ENCODE measurements around the gene NUMB. TPM values are rescaled to one million over a fixed set of nuclear protein-coding genes. Genes with fewer than 3 reads are reported as not detected.

NUMB gene
- total and polyA plus RNA-seq, 4 donors = 21.2 to 45.8 (median 26.1) TPM

DNA sequence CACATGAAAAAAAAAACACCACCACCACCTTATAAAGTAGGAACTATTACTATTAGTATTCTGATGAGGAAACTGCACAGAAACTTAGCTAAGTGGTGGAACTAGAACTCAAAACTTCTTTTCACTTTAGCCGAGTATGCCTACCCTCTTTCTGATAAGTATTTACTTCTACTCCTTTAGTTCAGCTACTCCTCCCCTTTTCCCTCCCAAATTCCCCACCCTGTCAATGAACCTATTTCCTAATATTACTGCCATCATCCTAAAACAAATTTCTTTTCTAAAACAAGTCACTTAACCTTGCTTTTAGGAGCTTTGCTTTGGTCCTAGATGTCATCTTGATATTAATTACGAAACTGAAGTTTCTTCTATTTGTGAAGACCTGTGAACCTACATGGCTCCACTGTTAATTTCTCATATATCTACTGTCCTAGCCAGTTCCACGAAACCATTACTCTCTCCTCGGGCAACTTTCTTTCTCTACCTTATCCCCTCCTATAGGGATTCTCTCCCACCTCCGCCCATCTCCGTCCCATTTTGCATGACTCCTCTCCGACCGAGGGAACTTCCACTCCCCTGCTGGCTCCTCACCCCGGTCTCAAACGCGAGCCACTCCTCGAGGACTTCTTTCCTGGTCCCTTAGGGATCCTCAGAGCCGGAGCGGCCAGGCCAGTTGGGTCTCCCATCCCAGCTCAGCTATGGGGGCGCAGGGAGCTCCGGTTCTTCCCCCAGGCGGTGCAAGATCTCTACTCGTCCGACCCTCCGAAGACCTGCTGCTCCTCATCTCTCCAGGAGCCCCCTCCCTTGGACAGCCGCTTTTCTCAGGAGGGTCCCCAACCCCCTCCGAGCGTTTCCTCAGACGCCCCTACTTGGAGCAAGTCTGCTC, 1.1 kb downstream of the NUMB start:
- under 1% methylated on average over 24 of the region's 24 CpGs for WGBS
- peak; percentile 60 for DNase-seq (ENCODE audit: low spot score)
- TF ChIP-seq YY1 (IDR thresholded peaks at IDR 0.05) (no peak), GABPA (IDR thresholded peaks at IDR 0.05 in 1 of 2, conservative IDR thresholded peaks at IDR 0.05 in 1 of 2) (no peak)
- TF ChIP-seq, protein P1, sequence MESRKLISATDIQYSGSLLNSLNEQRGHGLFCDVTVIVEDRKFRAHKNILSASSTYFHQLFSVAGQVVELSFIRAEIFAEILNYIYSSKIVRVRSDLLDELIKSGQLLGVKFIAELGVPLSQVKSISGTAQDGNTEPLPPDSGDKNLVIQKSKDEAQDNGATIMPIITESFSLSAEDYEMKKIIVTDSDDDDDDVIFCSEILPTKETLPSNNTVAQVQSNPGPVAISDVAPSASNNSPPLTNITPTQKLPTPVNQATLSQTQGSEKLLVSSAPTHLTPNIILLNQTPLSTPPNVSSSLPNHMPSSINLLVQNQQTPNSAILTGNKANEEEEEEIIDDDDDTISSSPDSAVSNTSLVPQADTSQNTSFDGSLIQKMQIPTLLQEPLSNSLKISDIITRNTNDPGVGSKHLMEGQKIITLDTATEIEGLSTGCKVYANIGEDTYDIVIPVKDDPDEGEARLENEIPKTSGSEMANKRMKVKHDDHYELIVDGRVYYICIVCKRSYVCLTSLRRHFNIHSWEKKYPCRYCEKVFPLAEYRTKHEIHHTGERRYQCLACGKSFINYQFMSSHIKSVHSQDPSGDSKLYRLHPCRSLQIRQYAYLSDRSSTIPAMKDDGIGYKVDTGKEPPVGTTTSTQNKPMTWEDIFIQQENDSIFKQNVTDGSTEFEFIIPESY (IDR thresholded peaks at IDR 0.05) = no peak

DNA sequence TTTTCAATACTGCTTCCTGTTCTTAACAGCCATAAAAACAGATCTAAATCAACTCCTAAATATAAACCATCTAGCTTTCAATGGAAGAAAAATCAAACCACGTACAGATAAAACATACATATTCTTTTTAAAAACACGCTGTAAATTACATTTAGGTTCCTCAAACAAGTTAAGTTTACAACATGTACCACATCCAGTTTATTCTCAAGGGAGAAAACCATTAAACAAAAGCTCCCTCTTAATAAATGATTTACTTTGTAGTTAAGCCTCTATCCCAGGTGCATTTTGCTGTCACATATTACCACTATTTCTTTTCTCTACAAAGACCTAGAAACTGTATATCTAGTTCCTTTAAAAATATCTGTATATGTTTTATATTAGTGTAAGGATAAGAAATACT, 3.1 kb downstream of the NUMB start:
- no peaks in the 10 kb centered on the region for H3K9me3 ChIP-seq (ENCODE audit: control insufficient read depth in 4 of 4, low read length in 3 of 4)
- H3K9ac ChIP-seq (ENCODE audit: low read depth in 1 of 2, low read length in 2 of 2) = peak overlapping the region; percentile 47 to 78
- no peaks in the 10 kb centered on the region for H3K27me3 ChIP-seq (ENCODE audit: control insufficient read depth in 4 of 4, insufficient read depth in 4 of 4, low read length in 3 of 4)
- H3K36me3 ChIP-seq (ENCODE audit: control insufficient read depth in 4 of 4, insufficient read depth in 3 of 4, low read depth in 1 of 4, low read length in 3 of 4) = peaks cover 0 to 2% (median 0%) of the 10 kb centered on the region in 4 donors
- 6% methylated on average over 2 of the region's 2 CpGs for WGBS
- H3K4me3 ChIP-seq (ENCODE audit: low read depth in 1 of 3, low read length in 3 of 3) = peak overlapping the region in 2 of 3 donors; percentile 32 to 44
- no peak for DNase-seq (ENCODE audit: low spot score)
- H3K4me1 ChIP-seq (ENCODE audit: control insufficient read depth in 4 of 4, insufficient read depth in 4 of 4, low read length in 3 of 4) = peaks cover 6 to 35% (median 32%) of the 10 kb centered on the region in 4 donors
- peak overlapping the region in 1 of 2 donors; percentile 50 for H3K27ac ChIP-seq (ENCODE audit: low read depth in 1 of 2, low read length in 2 of 2)
- TF ChIP-seq GABPA (IDR thresholded peaks at IDR 0.05 in 1 of 2, conservative IDR thresholded peaks at IDR 0.05 in 1 of 2) = no peak
- TF ChIP-seq JUND (IDR thresholded peaks at IDR 0.05) = no peak
- no peak for TF ChIP-seq FOXA1 (IDR thresholded peaks at IDR 0.05)
- no peak for TF ChIP-seq FOXA2 (IDR thresholded peaks at IDR 0.05)
- TF ChIP-seq, protein P2, sequence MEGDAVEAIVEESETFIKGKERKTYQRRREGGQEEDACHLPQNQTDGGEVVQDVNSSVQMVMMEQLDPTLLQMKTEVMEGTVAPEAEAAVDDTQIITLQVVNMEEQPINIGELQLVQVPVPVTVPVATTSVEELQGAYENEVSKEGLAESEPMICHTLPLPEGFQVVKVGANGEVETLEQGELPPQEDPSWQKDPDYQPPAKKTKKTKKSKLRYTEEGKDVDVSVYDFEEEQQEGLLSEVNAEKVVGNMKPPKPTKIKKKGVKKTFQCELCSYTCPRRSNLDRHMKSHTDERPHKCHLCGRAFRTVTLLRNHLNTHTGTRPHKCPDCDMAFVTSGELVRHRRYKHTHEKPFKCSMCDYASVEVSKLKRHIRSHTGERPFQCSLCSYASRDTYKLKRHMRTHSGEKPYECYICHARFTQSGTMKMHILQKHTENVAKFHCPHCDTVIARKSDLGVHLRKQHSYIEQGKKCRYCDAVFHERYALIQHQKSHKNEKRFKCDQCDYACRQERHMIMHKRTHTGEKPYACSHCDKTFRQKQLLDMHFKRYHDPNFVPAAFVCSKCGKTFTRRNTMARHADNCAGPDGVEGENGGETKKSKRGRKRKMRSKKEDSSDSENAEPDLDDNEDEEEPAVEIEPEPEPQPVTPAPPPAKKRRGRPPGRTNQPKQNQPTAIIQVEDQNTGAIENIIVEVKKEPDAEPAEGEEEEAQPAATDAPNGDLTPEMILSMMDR (IDR thresholded peaks at IDR 0.05; ENCODE audit: low read depth, low read length, missing input control) = no peak
- no peak for TF ChIP-seq RAD21 (IDR thresholded peaks at IDR 0.05)
- TF ChIP-seq, protein P3, sequence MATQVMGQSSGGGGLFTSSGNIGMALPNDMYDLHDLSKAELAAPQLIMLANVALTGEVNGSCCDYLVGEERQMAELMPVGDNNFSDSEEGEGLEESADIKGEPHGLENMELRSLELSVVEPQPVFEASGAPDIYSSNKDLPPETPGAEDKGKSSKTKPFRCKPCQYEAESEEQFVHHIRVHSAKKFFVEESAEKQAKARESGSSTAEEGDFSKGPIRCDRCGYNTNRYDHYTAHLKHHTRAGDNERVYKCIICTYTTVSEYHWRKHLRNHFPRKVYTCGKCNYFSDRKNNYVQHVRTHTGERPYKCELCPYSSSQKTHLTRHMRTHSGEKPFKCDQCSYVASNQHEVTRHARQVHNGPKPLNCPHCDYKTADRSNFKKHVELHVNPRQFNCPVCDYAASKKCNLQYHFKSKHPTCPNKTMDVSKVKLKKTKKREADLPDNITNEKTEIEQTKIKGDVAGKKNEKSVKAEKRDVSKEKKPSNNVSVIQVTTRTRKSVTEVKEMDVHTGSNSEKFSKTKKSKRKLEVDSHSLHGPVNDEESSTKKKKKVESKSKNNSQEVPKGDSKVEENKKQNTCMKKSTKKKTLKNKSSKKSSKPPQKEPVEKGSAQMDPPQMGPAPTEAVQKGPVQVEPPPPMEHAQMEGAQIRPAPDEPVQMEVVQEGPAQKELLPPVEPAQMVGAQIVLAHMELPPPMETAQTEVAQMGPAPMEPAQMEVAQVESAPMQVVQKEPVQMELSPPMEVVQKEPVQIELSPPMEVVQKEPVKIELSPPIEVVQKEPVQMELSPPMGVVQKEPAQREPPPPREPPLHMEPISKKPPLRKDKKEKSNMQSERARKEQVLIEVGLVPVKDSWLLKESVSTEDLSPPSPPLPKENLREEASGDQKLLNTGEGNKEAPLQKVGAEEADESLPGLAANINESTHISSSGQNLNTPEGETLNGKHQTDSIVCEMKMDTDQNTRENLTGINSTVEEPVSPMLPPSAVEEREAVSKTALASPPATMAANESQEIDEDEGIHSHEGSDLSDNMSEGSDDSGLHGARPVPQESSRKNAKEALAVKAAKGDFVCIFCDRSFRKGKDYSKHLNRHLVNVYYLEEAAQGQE (IDR thresholded peaks at IDR 0.05) = no peak
- TF ChIP-seq RXRA (IDR thresholded peaks at IDR 0.05) = no peak
- TF ChIP-seq NR2F2 (IDR thresholded peaks at IDR 0.05) = no peak
- TF ChIP-seq, protein P4, sequence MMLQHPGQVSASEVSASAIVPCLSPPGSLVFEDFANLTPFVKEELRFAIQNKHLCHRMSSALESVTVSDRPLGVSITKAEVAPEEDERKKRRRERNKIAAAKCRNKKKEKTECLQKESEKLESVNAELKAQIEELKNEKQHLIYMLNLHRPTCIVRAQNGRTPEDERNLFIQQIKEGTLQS (IDR thresholded peaks at IDR 0.05) = no peak
- TF ChIP-seq TAF1 (conservative IDR thresholded peaks at IDR 0.05) = no peak
- no peak for TF ChIP-seq EGR1 (IDR thresholded peaks at IDR 0.05; ENCODE audit: low read depth in 2 of 2)
- TF ChIP-seq SP1 (IDR thresholded peaks at IDR 0.05) = no peak
- TF ChIP-seq YY1 (IDR thresholded peaks at IDR 0.05) = no peak
- TF ChIP-seq HNF4A (conservative IDR thresholded peaks at IDR 0.05) = no peak
- TF ChIP-seq, protein P1 (IDR thresholded peaks at IDR 0.05) = no peak
- TF ChIP-seq HNF4G (IDR thresholded peaks at IDR 0.05) = no peak
- TF ChIP-seq, protein P5, sequence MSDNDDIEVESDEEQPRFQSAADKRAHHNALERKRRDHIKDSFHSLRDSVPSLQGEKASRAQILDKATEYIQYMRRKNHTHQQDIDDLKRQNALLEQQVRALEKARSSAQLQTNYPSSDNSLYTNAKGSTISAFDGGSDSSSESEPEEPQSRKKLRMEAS (IDR thresholded peaks at IDR 0.05) = no peak

More for the DNA sequence above, 1.1 kb downstream of the NUMB start:
- Histone ChIP-seq H3K4me1 (ENCODE audit: control insufficient read depth in 4 of 4, insufficient read depth in 4 of 4, low read length in 3 of 4) (peaks cover 6 to 54% (median 49%) of the 10 kb centered on the region in 4 donors), H3K9ac (ENCODE audit: low read depth in 1 of 2, low read length in 2 of 2) (peak overlapping the region; percentile 31 to 93), H3K36me3 (ENCODE audit: control insufficient read depth in 4 of 4, insufficient read depth in 3 of 4, low read depth in 1 of 4, low read length in 3 of 4) (no peaks in the 10 kb centered on the region), H3K9me3 (ENCODE audit: control insufficient read depth in 4 of 4, low read length in 3 of 4) (no peaks in the 10 kb centered on the region), H3K4me3 (ENCODE audit: low read depth in 1 of 3, low read length in 3 of 3) (peak overlapping the region; percentile 96 to 97 (median 96)), H3K27me3 (ENCODE audit: control insufficient read depth in 4 of 4, insufficient read depth in 4 of 4, low read length in 3 of 4) (no peaks in the 10 kb centered on the region), H3K27ac (ENCODE audit: low read depth in 1 of 2, low read length in 2 of 2) (peak overlapping the region; percentile 90 to 96)
